HG03025 (cell line): ENCODE measurements around the gene ATP2B2.

Experiments
- ATAC-seq: cut with Tn5 transposase; IDR thresholded peaks from one replicate; pipeline ENCODE4 v1.9.1; 2021; ENCODE audit warnings: mild to moderate bottlenecking, moderate library complexity; ENCODE audit not compliant: unreplicated experiment, low FRiP score

Gene ATP2B2

DNA sequence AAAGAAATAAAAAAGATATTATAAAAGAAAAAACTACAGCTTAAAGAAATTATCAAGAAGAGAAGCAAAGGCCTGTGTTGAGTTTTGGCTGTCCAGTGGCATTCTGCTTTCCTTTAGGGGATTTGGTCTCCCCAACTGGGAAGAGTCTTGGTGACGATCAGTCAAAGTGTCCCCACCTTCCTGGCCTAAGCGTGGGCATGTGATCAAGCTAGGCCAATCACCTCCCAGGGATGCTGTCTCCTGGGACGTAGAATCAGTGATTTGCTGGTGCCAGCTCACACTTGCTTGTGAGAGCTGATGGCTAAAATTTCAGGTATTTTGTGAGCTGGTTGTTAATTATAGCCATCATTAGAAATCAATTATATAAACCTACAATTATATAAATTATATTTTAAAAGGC lies 69.5 kb downstream of the ATP2B2 start:
- no peak for ATAC-seq

DNA sequence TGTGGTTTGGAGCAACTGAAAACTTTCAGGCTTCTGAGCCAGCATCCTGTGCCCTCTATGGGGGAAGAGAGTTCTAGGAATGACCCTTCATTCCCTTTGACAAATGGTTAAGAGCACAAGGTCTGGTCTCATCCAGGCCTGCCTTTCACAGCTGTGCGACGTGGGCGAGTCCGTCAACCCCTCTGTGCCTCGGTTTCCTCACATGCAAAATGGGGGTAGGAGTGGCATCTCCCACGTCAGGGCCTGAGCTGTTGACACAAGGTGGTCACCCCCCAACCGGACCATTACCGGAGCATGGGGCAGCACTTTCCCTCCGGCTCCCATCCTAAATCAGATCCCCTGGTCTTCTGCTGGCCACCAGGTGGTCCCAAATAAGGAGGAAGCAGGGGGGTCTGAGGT lies 70.4 kb downstream of the ATP2B2 start:
- no peak for ATAC-seq

DNA sequence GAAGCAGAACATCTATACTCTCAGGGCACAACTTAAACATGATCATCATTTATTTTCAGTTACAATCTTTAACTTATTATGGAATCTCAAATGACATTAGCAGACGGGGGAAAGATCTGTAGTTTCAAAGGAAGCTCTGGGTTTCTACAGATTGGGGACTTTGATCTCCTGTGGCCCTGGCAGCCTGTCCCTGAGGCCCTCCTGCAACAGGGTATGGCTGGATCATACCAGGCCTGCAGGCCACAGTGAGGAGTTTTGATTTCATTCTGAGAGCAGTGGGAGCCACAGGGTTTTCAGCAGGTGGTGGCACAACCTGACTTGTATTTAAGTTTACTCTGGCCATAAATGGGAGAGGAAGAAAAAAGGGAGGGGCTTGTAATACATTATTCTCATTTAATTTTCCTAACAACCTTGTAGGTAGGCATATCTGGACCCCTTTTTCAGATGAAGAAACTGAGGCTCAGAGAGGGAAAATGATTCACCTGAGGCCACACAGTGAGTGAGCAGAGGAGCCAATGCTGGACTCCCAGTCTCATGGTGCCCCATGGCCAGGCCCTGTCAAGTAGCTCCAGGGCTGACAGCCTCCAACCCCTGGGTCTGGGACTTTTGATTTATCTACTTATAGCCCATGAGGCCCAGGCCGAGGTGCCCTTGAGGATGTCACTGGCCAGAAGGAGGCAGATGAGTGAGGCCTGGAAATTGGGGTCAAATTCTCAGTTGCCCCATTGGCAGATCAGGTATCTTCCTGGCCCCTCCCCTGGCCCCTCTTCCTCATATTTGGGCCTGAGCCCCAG lies 71.0 kb downstream of the ATP2B2 start:
- ATAC-seq, result no peak

DNA sequence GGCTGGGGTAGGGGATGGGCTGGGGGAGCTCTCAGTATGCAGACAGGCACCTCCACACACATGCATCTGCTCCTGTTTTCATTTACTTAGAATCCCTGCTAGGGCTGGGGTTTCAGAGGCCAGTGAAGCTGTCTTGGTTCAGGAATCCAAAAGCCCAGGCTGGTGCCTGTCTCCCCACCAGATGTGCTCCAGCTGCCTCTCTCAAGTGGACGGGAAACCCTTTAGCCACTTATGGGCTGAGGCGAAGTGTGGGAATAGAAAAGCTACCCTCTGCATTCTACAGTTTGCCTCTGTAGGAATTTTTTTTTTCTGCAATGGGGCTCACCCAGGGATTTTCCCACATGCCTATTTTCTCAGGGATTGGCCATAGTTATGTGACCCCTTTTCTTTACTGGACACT lies 72.5 kb downstream of the ATP2B2 start:
- ATAC-seq, result no peak

DNA sequence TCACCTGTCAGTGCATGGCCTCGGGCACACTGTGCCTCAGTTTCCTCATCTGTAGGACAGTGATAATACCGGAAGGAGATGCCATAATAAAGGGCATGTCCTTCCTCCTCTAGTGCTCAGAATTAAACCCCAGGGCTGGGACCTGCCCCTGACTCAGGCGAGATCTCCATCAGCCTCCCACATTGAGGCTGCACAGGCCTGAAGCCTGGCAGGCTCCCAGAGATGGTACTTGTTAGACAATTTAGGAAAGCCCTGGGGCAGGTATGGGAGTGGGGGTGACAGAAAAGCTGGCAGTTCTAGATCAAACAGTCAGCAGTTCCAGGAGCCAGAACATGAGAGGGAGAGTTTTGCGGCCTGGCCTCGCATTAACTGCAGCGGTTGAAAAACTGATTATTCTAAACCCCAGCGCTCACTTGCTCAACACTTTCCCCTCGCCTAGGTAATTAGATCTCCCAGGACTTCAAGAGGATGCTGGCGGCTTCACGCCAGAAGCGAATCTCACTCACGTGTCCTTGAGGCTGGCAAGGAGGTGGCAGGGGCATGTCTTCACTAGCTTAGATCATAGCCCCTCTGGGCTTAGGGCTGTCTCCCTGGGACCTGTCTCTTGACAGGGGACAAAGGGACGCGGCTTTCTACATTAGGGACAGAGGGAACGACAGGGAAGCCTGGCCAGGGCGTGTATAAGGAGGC lies 73.1 kb downstream of the ATP2B2 start:
- no peak for ATAC-seq

DNA sequence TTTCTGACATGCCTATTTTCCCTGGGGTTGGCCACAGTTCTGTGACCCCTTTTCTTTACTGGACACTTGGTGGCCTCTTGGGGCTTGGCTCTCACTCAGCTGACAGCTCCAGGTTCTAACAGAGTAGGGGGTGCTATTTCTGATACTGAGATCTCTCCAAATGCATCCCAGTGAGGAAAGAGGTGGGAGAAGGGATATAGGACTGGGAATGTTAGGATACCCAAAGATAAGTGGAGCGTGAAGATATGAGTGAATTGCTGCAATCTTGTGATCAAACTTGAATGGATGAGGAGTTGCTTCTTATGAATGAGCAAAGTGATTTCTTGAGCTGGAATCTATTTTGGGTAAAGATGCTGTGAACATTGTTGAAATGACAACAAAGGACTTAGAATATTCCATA lies 74.6 kb downstream of the ATP2B2 start:
- no peak for ATAC-seq

DNA sequence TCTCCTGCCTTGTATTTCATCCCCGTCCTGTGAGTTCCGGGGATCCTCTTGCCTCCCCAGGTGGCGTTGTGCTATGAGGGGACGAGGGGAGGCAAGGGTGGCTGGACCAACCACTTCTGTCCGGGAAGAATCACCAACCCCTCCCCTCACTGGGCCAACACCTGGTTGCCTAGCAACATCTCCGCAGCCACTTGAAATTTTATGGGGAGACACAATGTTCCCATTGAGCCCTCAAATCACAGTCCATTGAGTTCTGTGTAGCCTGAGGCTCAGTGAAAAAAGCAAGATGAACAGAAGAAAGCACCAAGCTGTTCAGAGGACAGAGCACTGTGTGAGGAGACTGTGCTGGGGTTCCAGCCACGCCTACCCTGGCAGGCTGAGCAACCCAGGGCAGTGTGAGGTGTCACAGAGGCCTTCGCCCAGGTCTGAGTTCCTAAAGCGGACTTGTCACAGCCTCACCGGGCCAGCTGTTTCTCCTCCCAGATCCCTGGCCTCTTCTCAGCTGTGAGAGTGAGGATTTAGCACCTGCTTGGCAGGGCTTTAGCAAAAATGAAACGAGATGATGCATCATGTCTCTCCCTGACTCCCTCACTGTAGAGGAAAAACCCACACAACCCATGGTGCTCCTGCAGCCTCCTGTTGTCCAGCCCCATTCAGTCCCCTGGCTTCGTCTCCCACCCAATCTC lies 76.8 kb downstream of the ATP2B2 start:
- no peak for ATAC-seq

DNA sequence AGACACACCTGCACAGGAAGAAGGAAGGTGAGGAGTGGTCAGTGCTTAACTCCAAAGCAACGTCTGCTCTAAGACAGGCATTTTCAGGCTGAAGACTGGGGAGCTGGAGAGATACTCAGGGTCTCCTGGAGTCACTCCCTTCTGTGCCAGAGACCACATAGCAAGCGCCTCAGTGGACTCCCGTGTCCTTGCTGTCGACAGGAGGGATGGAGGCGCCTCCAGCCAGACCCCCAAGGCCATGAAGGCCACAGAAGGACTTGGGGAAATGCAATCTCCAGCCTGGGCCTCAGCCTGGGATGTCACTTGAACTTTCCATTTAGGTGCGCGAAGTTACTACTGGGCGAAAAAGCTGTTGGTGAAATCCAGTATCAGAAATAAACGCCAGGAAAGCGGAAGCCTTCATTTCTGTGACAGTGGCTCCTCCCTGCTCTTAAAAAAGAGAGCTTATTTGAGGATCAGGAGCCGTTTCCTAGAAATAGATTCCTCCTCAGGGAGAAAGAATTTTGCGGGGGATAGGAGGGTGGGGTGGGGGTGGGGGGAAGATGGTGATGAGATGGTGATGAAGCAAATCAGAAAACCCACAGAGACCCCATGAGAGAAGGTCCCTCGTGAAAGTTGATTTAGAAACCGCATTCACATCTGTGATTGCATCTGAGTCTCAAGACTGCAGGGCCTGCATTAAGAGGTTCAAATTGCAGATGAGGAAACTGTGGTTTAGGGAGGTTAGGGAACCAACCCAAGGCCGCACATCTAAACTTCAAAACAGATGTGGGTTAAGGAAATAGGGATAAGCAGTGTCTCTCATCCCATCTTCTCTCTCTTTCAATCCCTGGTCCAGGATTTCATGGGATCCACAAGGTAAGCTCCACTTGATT lies 78.8 kb downstream of the ATP2B2 start:
- ATAC-seq, result no peak

DNA sequence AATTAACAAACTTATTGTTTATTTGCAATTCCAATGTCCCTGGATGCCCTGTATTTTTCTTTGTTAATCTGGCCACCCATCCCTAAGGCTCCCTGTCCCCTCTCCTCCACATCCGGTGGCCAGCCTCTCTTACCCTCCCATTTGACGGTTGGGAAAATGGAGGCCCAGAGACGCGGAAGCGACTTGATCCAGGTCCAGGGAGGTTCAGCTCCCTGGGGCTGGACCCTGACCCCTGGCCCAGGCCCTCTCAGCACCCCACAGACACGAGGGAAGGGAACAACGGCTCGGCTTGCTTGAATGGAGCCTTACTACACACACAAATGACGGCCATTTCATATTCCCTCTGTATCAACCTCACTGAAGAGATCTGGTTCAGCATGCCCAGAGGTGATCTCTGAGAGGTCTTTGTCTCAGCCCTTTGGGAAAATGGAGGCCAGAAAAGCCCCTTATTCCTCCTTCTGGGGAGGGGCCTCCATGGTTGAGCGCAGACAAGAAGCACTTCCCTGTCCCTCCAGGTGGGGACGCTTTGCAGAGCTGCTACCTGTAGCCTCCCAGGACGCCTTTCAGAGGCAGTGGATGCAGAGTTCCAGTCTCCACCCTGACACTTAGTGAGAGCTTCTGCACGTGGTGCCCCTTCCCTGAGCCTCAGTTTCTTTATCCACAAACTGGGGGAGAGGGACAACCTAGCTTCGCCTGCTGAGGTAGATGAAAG lies 82.1 kb downstream of the ATP2B2 start:
- no peak for ATAC-seq

DNA sequence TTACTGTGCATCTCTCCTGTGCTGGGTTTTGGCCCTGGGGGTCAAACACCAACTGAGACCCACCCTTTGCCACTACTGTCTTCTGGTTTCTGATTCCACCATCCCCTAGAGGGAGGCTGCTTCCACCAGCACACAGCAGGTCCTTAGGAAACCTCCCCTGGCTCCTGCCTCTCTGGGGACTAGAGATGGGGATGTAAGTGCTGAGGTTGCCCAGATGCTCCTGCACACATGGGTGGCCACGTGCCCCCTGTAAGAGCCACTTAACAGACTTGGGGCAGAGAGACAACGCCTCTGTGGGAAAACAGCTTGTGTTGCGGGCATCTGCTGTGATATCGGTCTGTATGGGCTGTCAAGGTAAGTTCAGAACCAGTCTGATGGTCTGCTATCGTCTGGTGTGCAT lies 83.4 kb downstream of the ATP2B2 start:
- ATAC-seq, result no peak

DNA sequence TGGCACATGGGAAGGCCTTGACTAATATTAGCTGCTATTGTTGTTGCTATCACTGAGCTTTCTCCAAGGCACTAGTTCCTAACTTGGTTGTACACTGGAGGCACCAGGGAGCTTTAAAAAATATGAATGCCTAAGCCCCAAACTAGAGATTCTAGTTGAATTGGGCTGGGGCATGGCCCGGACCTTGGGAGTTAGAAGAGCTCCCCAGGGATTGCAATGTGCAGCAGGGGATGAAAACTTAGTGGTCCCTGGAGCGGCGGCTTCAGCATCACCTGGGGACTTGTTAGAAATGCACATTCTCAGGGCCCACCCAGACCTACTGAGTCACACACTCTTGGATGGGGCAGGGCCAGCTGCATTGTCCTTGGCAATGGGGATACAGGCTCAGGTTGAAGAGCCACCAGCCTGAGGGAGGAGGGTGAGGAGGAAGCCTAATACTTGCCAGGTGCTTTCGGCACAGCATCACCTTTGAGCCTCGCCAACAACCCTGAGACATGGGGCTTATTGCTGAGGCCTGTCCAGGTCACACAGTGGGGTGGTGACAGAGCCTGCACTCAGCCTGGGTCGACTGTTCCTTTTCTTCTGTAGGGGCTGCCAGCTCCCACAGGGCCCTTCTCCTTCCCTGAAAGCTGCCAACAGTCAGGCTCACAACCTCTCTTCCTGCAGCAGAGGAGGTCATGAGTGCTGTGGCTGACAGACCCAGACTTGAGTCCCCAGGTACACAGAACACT lies 84.5 kb downstream of the ATP2B2 start:
- ATAC-seq, result no peak

DNA sequence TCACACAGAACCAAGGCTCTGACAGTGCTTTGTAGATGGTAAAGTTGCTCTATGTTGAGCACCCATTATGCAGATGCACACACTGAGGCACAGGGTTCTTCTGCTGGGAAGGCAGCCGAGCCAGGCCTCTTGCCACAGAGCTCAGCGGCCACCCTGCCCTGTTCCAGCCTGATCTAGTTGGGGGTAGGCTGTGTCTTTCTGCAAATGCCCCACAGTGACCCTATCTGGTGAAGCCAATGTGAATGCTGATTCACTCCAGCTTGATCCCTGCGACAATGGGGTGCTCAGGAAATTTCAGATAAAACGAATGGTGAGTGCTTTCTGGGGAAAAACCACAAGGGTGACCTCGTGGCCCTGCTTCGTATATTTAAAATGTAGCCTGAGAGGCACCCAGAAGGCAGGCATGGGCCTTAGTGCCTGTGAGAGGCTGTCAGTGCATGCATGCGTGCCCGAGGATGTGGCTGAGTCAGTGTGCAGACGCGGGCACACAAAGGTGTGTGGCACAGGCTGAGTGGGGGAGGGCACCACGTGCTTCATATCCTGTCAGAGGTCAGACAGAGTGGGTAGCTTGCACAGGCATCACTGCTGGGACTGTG lies 85.7 kb downstream of the ATP2B2 start:
- no peak for ATAC-seq

DNA sequence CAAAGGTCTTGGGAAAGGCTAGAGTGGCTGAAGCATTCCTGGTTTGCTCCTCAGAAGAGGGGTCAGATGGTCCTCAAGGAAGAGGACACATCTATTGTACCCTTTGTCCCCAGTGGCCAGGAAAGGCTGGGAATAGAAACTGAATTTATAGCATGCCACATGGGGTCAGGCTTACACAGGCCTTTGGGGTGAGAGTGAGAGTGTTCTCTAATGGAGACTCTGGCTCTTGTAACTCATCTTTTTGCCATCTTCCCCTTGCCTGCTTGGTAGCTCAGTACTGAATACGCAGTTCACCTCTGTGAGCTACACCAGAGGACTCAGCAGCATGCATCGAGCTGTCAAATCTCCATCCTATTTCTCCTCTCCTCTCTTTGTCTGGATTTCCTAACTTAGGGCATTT lies 87.5 kb downstream of the ATP2B2 start:
- ATAC-seq, result no peak

DNA sequence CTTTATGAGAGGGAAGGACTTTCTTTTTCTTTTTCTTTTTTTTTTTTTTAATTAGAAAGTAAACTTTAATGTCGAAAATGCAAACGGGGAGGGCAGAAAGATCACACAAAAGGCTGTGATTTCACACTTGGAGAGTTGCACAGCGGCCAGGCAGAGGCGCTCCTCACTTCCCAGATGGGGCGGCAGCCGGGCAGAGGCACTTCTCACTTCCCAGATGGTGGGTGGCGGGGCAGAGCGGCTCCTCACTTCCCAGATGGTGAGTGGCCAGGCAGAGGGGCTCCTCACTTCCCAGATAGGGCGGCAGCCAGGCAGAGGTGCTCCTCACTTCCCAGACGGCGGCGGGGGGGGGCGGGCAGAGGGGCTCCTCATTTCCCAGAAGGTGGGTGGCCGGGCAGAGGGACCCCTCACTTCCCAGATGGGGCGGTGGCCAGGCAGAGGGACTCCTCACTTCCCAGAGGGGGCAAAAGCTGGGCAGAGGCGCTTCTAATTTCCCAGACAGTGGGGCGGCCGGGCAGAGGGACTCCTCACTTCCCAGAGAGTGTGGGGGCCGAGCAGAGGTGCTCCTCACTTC lies 88.6 kb downstream of the ATP2B2 start:
- ATAC-seq, result no peak

DNA sequence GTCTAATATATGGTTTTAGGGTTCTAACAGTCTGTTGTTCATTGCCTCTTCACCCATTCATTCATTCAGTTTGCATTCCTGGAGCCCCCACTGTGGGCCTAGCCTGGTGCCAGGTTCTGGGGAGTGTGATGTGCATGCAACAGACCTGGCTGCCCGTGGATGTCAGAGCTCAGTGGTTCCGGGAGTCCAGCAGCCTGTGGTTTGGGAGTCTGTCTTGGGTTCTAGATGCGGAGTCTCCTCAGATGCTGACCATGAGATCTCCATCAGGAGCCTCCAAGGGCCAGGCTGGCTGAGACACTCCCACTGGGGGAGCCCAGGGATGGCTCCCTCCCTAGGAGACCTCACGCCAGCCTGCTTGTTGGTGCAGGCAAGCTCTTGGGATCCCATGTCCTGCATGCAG lies 92.3 kb downstream of the ATP2B2 start:
- ATAC-seq, result no peak

DNA sequence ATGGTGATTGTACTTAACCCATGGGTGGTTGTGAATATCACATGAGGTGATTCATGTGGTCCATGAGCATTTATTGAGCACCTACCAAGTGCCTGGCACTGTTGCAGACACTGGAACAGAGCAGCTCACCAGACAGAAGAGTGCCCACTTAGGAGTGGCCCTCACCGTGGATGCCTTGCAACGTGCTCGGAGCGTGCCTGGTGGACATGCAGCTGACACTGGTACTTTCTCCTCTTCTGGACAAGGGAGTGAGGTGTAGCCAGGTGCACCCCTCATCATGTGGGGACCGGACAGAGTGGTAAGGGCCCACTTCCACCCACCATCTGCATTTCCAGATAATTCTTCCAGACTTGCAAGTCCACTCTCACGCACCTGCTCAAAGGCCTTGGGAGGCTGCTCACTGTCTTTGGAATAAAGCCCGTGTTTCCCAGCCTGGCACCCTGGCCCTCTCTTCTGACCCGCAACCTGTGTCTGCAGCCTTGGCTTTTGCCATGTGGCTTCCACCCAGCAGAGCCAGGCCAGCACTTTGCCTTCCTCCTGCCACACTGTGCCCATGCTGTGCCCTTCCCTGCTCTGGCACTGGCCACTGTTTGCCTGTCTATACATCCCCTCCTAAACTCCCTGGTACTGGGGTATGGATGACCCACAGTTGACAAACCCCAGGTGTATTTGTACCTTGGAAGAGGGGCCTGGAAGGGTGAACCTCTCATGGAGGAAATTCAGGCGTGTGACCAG lies 93.6 kb downstream of the ATP2B2 start:
- no peak for ATAC-seq

DNA sequence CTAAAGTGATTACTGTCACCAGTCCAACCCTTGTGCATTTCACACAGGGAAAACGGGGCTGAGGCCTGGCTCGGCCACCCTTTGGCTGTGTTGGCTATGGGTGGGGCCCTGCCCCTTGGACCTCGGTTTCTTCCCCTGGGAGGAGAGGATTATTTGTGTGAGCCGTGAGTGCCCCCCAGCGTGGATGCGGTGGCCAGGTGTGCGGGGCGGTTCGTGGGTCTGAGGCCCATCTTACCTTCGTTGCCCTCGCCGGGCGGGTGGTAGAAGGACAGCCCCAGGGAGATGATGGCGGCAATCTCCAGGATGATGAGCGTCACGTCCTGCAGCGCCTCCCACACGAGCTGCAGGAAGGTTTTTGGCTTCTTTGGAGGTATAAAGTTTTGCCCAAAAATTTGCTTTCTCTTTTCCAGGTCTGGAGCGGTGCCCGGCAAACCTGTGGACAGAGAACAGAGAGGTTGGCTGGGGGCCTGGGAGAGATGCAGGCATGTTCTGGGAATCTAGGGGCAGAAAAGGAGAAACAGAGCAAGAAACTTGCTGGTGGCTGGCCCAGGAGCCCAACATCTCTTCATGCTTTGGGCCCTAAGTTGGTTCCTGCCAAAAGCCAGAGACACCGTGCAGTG lies 94.9 kb downstream of the ATP2B2 start:
- no peak for ATAC-seq

DNA sequence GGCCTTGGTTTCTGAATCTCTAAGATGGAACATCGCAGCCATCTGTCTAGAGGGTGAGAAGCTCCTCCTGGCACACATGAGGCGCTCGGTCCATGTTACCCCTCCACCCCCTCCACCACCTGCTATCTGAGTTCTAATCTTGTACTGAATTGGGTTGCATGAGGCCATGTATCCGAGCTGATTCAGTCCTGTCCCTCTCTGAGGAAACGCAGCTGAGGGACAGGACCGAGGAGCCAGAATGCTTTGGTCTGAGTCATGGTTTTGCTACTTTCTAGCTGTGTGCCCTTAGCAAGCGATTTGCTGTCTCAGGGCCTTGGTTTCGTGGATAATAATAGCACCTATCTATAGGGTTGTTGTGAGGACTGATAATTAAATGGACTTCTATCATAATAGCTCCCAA lies 96.7 kb downstream of the ATP2B2 start:
- no peak for ATAC-seq
